Measurements from ENCODE around the gene NETO1. TPM values are rescaled to one million over a fixed set of nuclear protein-coding genes. Genes with fewer than 3 reads are reported as not detected.

The NETO1 gene
- total and polyA plus RNA-seq, 10 of the 15 experiments (the other 5 are each of a cell fraction or from before 2014, with no cell fraction given): 0.52 TPM; not detected in 9

DNA sequence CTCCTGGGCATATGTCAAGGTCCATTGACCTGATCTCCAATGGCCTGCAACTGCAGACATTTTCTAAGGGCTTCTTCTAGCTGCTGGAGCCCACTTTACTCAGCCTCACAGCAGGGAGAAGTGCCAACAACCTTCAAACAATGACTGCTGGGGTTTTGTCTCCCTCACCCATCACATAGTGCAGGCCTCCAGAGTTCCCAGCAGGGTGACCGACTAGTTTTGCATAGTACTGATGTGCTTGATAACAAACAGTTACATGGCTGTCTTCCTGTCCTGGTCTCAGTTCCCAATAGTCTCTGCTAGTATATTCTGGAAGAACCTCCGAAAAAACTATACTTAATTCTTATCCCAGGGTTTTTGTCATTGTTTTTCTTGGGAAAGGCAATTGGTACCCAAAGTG lies 10.4 kb upstream of the NETO1 start:
- intact Hi-C loops (cut with micrococcal nuclease; ENCODE audit: unreplicated experiment): no loop called here
- BruUV-seq (replicated peaks): no TSS peak
- H3K9ac ChIP-seq (ENCODE audit: control insufficient read depth, insufficient read depth, low read length): no peak overlapping the region
- no peaks in the 10 kb centered on the region for H3K9me3 ChIP-seq (replicated peaks; ENCODE audit: control insufficient read depth, insufficient read depth, low read length)
- no peaks in the 10 kb centered on the region for H4K20me1 ChIP-seq (ENCODE audit: control insufficient read depth, insufficient read depth)
- in situ Hi-C loops (cut with MboI): no loop called here
- H3K4me3 ChIP-seq: no peak overlapping the region
- ATAC-seq (no peak), DNase-seq (ENCODE audit: low read depth, low spot score) (no peak), FAIRE-seq (no peak)
- TF ChIP-seq SP1 (IDR thresholded peaks at IDR 0.05; ENCODE audit: low read depth, low read length) (no peak), SIX5 (IDR thresholded peaks at IDR 0.05; ENCODE audit: low read depth, low read length, severe bottlenecking) (no peak), LARP7 (IDR thresholded peaks at IDR 0.05) (no peak), ZNF217 (IDR thresholded peaks at IDR 0.05) (no peak), TAF1 (IDR thresholded peaks at IDR 0.05; ENCODE audit: borderline replicate concordance, low read depth, low read length) (no peak), POU2F2 (IDR thresholded peaks at IDR 0.05; ENCODE audit: borderline replicate concordance, low read depth, low read length) (no peak), BACH1 (IDR thresholded peaks at IDR 0.05; ENCODE audit: borderline replicate concordance) (no peak), BHLHE40 (IDR thresholded peaks at IDR 0.05; ENCODE audit: borderline replicate concordance in 1 of 2, low read depth in 2 of 2, low read length in 1 of 2) (no peak)
- TF ChIP-seq, protein P1, sequence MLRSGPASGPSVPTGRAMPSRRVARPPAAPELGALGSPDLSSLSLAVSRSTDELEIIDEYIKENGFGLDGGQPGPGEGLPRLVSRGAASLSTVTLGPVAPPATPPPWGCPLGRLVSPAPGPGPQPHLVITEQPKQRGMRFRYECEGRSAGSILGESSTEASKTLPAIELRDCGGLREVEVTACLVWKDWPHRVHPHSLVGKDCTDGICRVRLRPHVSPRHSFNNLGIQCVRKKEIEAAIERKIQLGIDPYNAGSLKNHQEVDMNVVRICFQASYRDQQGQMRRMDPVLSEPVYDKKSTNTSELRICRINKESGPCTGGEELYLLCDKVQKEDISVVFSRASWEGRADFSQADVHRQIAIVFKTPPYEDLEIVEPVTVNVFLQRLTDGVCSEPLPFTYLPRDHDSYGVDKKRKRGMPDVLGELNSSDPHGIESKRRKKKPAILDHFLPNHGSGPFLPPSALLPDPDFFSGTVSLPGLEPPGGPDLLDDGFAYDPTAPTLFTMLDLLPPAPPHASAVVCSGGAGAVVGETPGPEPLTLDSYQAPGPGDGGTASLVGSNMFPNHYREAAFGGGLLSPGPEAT (IDR thresholded peaks at IDR 0.05; ENCODE audit: low read depth): no peak
- TF ChIP-seq, protein P2, sequence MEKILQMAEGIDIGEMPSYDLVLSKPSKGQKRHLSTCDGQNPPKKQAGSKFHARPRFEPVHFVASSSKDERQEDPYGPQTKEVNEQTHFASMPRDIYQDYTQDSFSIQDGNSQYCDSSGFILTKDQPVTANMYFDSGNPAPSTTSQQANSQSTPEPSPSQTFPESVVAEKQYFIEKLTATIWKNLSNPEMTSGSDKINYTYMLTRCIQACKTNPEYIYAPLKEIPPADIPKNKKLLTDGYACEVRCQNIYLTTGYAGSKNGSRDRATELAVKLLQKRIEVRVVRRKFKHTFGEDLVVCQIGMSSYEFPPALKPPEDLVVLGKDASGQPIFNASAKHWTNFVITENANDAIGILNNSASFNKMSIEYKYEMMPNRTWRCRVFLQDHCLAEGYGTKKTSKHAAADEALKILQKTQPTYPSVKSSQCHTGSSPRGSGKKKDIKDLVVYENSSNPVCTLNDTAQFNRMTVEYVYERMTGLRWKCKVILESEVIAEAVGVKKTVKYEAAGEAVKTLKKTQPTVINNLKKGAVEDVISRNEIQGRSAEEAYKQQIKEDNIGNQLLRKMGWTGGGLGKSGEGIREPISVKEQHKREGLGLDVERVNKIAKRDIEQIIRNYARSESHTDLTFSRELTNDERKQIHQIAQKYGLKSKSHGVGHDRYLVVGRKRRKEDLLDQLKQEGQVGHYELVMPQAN (conservative IDR thresholded peaks at IDR 0.05): no peak
- TF ChIP-seq, protein P3, sequence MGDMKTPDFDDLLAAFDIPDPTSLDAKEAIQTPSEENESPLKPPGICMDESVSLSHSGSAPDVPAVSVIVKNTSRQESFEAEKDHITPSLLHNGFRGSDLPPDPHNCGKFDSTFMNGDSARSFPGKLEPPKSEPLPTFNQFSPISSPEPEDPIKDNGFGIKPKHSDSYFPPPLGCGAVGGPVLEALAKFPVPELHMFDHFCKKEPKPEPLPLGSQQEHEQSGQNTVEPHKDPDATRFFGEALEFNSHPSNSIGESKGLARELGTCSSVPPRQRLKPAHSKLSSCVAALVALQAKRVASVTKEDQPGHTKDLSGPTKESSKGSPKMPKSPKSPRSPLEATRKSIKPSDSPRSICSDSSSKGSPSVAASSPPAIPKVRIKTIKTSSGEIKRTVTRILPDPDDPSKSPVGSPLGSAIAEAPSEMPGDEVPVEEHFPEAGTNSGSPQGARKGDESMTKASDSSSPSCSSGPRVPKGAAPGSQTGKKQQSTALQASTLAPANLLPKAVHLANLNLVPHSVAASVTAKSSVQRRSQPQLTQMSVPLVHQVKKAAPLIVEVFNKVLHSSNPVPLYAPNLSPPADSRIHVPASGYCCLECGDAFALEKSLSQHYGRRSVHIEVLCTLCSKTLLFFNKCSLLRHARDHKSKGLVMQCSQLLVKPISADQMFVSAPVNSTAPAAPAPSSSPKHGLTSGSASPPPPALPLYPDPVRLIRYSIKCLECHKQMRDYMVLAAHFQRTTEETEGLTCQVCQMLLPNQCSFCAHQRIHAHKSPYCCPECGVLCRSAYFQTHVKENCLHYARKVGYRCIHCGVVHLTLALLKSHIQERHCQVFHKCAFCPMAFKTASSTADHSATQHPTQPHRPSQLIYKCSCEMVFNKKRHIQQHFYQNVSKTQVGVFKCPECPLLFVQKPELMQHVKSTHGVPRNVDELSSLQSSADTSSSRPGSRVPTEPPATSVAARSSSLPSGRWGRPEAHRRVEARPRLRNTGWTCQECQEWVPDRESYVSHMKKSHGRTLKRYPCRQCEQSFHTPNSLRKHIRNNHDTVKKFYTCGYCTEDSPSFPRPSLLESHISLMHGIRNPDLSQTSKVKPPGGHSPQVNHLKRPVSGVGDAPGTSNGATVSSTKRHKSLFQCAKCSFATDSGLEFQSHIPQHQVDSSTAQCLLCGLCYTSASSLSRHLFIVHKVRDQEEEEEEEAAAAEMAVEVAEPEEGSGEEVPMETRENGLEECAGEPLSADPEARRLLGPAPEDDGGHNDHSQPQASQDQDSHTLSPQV (IDR thresholded peaks at IDR 0.05): no peak
- ChIA-PET CTCF (no interaction called here), POLR2A (no interaction called here), SMC1A (ENCODE audit: uncharacterized antibody, unreplicated experiment) (no interaction called here), RAD21 (ENCODE audit: unreplicated experiment) (no interaction called here)
- no peak overlapping the region for H3K27ac ChIP-seq (ENCODE audit: control insufficient read depth, insufficient read depth)
- no peak overlapping the region for H2AFZ ChIP-seq (ENCODE audit: control insufficient read depth, low read depth, low read length)
- H3K36me3 ChIP-seq (ENCODE audit: control insufficient read depth in 2 of 2, insufficient read depth in 2 of 2, low read length in 1 of 2): no peaks in the 10 kb centered on the region
- H3K79me2 ChIP-seq (ENCODE audit: control insufficient read depth, insufficient read depth, low read length): no peaks in the 10 kb centered on the region
- no peaks in the 10 kb centered on the region for H3K4me1 ChIP-seq (ENCODE audit: control insufficient read depth, insufficient read depth, low read length)
- H3K4me2 ChIP-seq (ENCODE audit: control insufficient read depth, insufficient read depth): no peak overlapping the region
- WGBS (ENCODE audit: insufficient coverage, insufficient replicate concordance, low lambda C conversion rate, missing lambda C conversion rate): 26% methylated on average over 2 of the region's 2 CpGs
- no peaks in the 10 kb centered on the region for H3K27me3 ChIP-seq (replicated peaks in 1 of 2; ENCODE audit: control insufficient read depth in 2 of 2, insufficient read depth in 2 of 2, low read length in 1 of 2)
